Fibroblast of lung (primary cell): ENCODE results near the gene TCP10L. TPM values are rescaled to one million over a fixed set of nuclear protein-coding genes. Genes with fewer than 3 reads are reported as not detected.
"Not testable (repeated sequence)": the region's sequence is repeated elsewhere in the genome, so short reads cannot be mapped to it uniquely, and the experiment has no call there.

Source experiments
- DNase-seq, 2 donors: peaks; one replicate each; pipeline versions ENCODE4 v3.0.0 to v3.0.0-alpha.2; 2010; ENCODE audit warnings: low read depth in 2 of 2
- H2AFZ ChIP-seq: 2 replicates; pipeline ENCODE4 v1.5.1; 2012; ENCODE audit warnings: low read length, control low read depth, inconsistent platforms
- H3K27ac ChIP-seq: 2 replicates; pipeline ENCODE4 v1.5.1; 2011; ENCODE audit warnings: low read length, control low read depth; ENCODE audit not compliant: insufficient read depth
- H3K27me3 ChIP-seq: 2 replicates; pipeline ENCODE4 v1.5.1; 2011; ENCODE audit warnings: mild to moderate bottlenecking, low read length; ENCODE audit not compliant: control insufficient read depth, insufficient read depth
- H3K36me3 ChIP-seq: 2 replicates; pipeline ENCODE4 v1.5.1; 2011; ENCODE audit warnings: low read length; ENCODE audit not compliant: control insufficient read depth, insufficient read depth
- H3K4me1 ChIP-seq: 2 replicates; pipeline ENCODE4 v1.5.1; 2011; ENCODE audit warnings: low read length; ENCODE audit not compliant: control insufficient read depth, insufficient read depth; ENCODE audit errors: extremely low read depth
- H3K4me2 ChIP-seq: 2 replicates; pipeline ENCODE4 v1.5.1; 2011; ENCODE audit warnings: low read length, control low read depth; ENCODE audit not compliant: insufficient read depth; ENCODE audit errors: extremely low read depth
- H3K4me3 ChIP-seq, 4 experiments: fragments of 200-600 bp in 1 of 4; sonication (generic) in 1 of 4; replicated peaks in 1 of 4; 2 replicates each; pipeline ENCODE4 v1.5.1; 2011 to 2016; ENCODE audit warnings: low read length in 4 of 4, low read depth in 3 of 4, mild to moderate bottlenecking in 3 of 4, control low read depth in 2 of 4, inconsistent platforms in 1 of 4, mixed read lengths in 1 of 4; ENCODE audit not compliant: insufficient read depth in 1 of 4; ENCODE audit errors: control extremely low read depth in 1 of 4
- H3K79me2 ChIP-seq: 2 replicates; pipeline ENCODE4 v1.5.1; 2012; ENCODE audit warnings: mild to moderate bottlenecking, low read length, inconsistent platforms; ENCODE audit not compliant: control insufficient read depth, insufficient read depth
- H3K9ac ChIP-seq: 2 replicates; pipeline ENCODE4 v1.5.1; 2011; ENCODE audit warnings: mild to moderate bottlenecking, low read length, control low read depth; ENCODE audit not compliant: insufficient read depth
- H3K9me3 ChIP-seq: 2 replicates; pipeline ENCODE4 v1.5.1; 2012; ENCODE audit warnings: low read depth, low read length; ENCODE audit not compliant: control insufficient read depth, insufficient read depth
- H4K20me1 ChIP-seq: 2 replicates; pipeline ENCODE4 v1.5.1; 2011; ENCODE audit warnings: low read length; ENCODE audit not compliant: control insufficient read depth, insufficient read depth; ENCODE audit errors: extremely low read depth
- CTCF ChIP-seq, 2 donors: IDR thresholded peaks in 1 of 2; conservative IDR thresholded peaks in 1 of 2; 1 replicate in 1 of 2; 2 replicates in 1 of 2; pipeline ENCODE4 v1.5.1; 2011 to 2012; ENCODE audit warnings: low read length in 2 of 2, control low read depth in 1 of 2, inconsistent platforms in 1 of 2, low read depth in 1 of 2, mild to moderate bottlenecking in 1 of 2
- EZH2 ChIP-seq: IDR thresholded peaks from 2 replicates; pipeline ENCODE4 v1.5.1; 2012; ENCODE audit warnings: low read length, control low read depth, mild to moderate bottlenecking; ENCODE audit errors: missing control alignments
- polyA plus RNA-seq, 2 donors: library from polyadenylated mRNA; depleted of rRNA in 1 of 2; stranded (reverse) in 1 of 2; unstranded in 1 of 2; fragments of >200 nt; gene quantifications; 2 replicates each; pipeline ENCODE4 v1.2.1, GENCODE V29; 2011 to 2012; ENCODE audit warnings: missing spikeins in 1 of 2
- total RNA-seq: library from RNA; depleted of rRNA; stranded (reverse); fragments of >200 nt; gene quantifications from 2 replicates; pipeline ENCODE4 v1.2.1, GENCODE V29; 2014

The TCP10L gene
- total and polyA plus RNA-seq, 2 donors (not counting 1 experiment from before 2014, with no cell fraction given) = 0.24 to 0.83 TPM

GRCh38 chr21:32532636-32533035, 52.7 kb downstream of the TCP10L start:
- Histone ChIP-seq H3K9me3 (no peaks in the 10 kb centered on the region), H3K4me2 (no peak overlapping the region), H4K20me1 (no peaks in the 10 kb centered on the region), H3K79me2 (no peaks in the 10 kb centered on the region), H3K36me3 (no peaks in the 10 kb centered on the region), H3K27ac (no peak overlapping the region), H3K27me3 (peaks cover 4% of the 10 kb centered on the region), H3K4me1 (no peaks in the 10 kb centered on the region), H2AFZ (no peak overlapping the region), H3K4me3 (no peak overlapping the region), H3K9ac (no peak overlapping the region)
- no peak for DNase-seq
- TF ChIP-seq CTCF (conservative IDR thresholded peaks at IDR 0.05 in 1 of 2, IDR thresholded peaks at IDR 0.05 in 1 of 2; ENCODE audit: low read depth in 1 of 2, low read length in 2 of 2) (no peak), EZH2 (no peak)

GRCh38 chr21:32531561-32531960, 53.8 kb downstream of the TCP10L start:
- not testable (repeated sequence) for H3K27me3 ChIP-seq, H3K4me2 ChIP-seq, H3K79me2 ChIP-seq, H3K27ac ChIP-seq, H3K4me3 ChIP-seq, DNase-seq, H3K4me1 ChIP-seq, H3K36me3 ChIP-seq, H2AFZ ChIP-seq, H4K20me1 ChIP-seq, H3K9ac ChIP-seq, H3K9me3 ChIP-seq

GRCh38 chr21:32530809-32531208, 54.5 kb downstream of the TCP10L start:
- not testable (repeated sequence) for H3K9me3 ChIP-seq, H3K27me3 ChIP-seq, H4K20me1 ChIP-seq, H3K27ac ChIP-seq, H3K4me3 ChIP-seq, H2AFZ ChIP-seq, H3K79me2 ChIP-seq, H3K36me3 ChIP-seq, H3K9ac ChIP-seq, DNase-seq, H3K4me1 ChIP-seq, H3K4me2 ChIP-seq

- no peak for DNase-seq
- H3K4me3 ChIP-seq = no peak overlapping the region
- H2AFZ ChIP-seq = no peak overlapping the region
- no peak overlapping the region for H3K27ac ChIP-seq
- H3K9ac ChIP-seq = no peak overlapping the region
- no peaks in the 10 kb centered on the region for H4K20me1 ChIP-seq
- no peak overlapping the region for H3K4me2 ChIP-seq
- peaks cover 4% of the 10 kb centered on the region for H3K27me3 ChIP-seq
- no peaks in the 10 kb centered on the region for H3K9me3 ChIP-seq
- H3K36me3 ChIP-seq = no peaks in the 10 kb centered on the region
- no peak for TF ChIP-seq EZH2
- TF ChIP-seq CTCF (conservative IDR thresholded peaks at IDR 0.05 in 1 of 2, IDR thresholded peaks at IDR 0.05 in 1 of 2; ENCODE audit: low read depth in 1 of 2, low read length in 2 of 2) = no peak
- H3K79me2 ChIP-seq = no peaks in the 10 kb centered on the region
- no peaks in the 10 kb centered on the region for H3K4me1 ChIP-seq
Observed at GRCh38 chr21:32529679-32530078, 55.6 kb downstream of the TCP10L start.
